ENCODE data around the gene NHS. TPM values are rescaled to one million over a fixed set of nuclear protein-coding genes. Genes with fewer than 3 reads are reported as not detected.

Gene NHS
- total RNA-seq, 1 donor from 2014 or later = 5.6 TPM

GRCh38 chrX:17732138-17732783 is 357.3 kb downstream of the NHS start:
- no peak for DNase-seq (ENCODE audit: low spot score)

- DNase-seq (ENCODE audit: low spot score) = no peak
Measured at GRCh38 chrX:17735406-17735805, 360.4 kb downstream of the NHS start.

DNA sequence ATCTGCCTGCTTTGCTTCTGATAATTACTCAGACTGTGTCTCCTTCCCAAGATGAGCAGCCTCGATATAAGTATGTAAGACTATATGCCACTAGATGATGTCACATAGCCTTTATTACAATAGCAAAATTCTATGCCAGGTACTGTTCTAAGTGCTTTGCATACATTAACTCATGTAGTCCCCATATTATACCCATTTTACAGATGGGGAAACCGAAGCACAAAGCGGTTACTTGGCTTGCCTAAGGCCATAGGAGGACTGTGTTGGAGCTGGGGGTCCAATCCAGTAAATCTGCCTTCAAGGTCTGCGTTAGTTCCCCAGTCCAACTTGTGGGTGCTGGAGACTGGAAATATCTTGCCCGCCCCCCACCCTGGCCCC is 361.5 kb downstream of the NHS start:
- DNase-seq (ENCODE audit: low spot score) = no peak

DNA sequence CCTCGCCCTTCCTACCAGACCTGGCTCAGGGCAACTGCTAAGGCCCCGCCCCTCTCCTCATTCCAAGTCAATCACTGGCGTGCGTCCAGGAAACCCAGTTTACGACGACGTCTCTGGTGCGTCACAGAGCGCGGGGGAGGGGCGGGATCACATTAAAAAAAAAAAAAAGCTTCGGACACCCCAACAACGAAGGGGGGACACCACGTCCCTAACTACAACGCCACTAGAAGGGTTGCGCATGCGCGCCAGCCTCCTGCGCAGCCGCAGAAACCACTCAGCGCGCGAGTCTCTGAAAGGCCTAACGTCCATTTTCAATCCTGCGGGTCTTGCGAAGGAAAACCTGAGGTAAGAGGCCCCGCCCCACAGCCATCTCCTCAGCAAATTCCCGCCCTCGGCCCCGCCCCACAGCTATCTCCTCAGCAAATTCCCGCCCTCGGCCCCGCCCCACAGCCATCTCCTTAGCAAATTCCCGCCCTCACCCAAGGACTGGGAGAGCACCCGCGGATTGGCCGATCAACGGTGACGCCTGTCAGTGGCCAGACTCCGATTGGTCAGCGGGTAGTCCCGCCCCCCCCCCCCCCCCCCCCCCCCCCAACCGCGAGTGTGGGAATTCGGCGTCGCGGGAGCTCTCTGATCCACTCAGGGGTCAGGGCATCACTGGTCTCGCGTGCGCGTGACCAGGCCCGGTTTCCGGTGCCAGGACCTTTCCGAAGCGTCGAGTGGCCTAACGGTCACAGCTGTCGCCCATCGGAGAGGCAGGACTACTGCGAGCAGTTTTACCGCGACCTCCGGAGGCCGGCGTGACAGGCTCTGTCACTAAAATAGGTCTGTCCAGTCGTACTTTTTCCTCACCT is 362.1 kb downstream of the NHS start, which contains the start of gene SCML1:
TSS of gene SCML1 (plus strand) at position 638 of the 854 bp plus-strand sequence. CDS start 6,694 bp downstream, outside the sequence.
- DNase-seq (ENCODE audit: low spot score) = peak; percentile 97

DNA sequence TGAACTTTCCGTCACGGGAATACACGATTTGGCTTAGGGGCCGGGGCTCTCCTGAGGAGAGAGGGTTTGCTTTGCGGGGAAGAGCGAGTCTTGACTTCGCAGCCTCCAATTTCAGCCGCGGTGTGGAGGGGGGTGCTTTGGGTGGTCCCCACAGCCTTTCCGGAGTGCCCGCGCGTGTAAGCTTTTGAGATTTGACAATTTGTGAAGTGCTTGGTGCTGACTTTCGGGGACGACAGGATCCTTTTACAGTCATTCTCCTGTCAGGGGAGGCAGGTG is 362.6 kb downstream of the NHS start:
- DNase-seq (ENCODE audit: low spot score) = no peak

DNA sequence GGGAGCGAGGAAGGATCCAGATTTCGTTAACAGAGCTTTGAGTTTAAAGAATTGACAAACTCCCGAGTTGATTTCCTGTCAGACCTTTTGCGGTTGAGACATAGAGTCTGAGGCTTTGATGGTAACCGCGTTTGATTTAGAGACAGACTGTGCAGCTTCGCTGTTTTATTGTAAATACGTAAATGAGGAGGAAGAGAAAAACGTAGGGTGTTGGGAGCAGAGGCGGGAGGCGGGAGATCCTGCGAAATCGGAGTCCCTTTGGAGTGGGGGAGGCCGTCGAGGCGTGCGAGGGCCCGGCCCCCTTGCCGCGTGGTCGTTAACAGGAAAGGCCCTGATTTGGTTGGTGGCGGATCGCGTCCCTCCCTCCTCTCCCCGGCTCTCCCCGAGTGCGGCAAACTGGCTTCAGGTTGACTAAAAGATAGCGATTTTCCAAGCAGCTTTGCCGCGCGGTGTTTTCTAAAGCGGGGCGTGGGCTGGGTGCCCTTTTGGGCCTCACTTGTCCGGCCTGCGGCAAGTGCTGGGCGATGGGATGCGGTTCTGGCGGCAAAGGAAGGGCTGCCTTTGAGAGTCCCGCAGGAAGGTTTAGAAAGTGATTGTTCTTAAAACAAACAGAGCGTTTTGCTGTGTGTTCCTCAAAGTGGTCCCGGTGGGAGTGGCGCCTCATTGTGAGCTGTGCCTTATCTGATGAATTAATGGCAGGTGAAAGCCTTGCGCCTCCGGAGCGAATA is 363.1 kb downstream of the NHS start:
- no peak for DNase-seq (ENCODE audit: low spot score)

DNA sequence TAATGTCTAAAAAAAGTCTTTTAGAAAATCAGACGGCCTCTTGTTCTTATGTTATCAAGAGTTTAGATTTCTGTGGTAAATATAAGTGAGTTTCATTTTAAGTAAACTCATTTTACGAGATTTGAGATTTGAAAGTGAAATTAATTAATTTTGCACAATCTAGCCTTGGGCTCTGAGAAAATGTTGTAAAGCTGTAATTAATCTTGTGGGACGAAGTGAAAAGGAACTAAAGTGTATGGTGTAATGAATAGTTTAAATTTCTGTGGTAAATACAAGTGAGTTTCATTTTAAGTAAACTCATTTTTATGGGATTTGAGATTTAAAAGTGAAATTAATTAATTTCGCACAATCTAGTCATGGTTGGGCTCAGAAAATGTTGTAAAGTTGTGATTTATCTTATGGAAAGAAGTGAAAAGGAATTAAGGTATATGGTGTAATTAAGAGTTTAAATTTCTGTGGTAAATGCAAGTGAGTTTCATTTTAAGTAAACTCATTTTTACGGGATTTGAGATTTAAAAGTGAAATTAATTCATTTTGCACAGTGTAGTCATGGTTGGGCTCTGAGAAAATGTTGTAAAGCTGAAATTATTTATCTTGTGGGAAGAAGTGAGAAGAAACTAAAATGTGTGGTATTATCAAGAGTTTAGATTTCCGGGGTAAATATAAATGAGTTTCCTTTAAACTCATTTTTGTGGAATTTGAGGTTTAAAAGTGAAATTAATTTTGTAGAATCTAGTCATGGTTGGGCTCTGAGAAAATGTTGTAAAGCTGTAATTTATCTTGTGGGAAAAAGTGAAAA is 363.9 kb downstream of the NHS start:
- no peak for DNase-seq (ENCODE audit: low spot score)

GRCh38 chrX:17740137-17741122 is 365.4 kb downstream of the NHS start:
- no peak for DNase-seq (ENCODE audit: low spot score)

GRCh38 chrX:17741123-17741511 is 366.1 kb downstream of the NHS start:
- no peak for DNase-seq (ENCODE audit: low spot score)

GRCh38 chrX:17743913-17744312 is 368.9 kb downstream of the NHS start:
- no peak for DNase-seq (ENCODE audit: low spot score)

- DNase-seq (ENCODE audit: low spot score) = no peak
Measured at GRCh38 chrX:17744896-17745523, 370.0 kb downstream of the NHS start.

DNA sequence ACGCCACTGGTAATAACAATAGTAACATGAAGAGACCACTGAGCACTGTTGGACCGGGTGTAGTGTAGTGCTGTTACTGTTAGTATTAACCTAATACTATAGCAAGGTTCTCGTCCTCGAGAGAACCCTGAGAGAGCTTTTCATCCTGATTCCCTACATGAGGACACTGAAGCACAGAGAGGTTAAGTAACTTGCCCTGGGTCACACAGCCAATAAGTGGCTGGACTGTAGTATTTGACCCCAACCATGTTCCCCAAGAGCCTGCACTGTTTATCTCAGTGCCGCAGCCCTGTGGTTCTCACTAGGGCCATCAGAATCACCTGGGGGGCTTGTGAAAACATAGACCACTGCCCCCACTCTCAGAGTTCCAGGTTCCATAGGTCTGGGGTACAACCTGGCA is 372.7 kb downstream of the NHS start:
- no peak for DNase-seq (ENCODE audit: low spot score)

GRCh38 chrX:17748684-17749083 is 373.7 kb downstream of the NHS start:
- DNase-seq (ENCODE audit: low spot score) = no peak

DNA sequence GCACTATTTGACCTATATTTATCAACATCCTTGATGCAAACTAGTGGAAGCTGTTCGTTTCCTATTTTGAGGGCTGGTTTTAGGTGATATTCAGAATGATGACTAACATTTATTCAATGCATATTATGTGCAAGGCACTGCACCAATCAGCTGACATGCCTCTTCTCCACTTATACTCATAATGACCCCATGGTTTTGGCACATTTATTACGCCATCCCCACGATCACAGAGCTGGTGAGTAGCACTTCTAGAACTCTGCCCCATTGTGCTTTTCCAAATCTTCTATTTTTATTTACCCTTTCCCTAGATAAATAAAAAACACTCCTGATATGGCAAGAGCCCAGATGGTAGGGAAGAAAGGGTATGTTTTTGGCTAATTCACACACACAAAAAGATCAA is 375.4 kb downstream of the NHS start:
- DNase-seq (ENCODE audit: low spot score) = no peak

GRCh38 chrX:17758382-17758781 is 383.4 kb downstream of the NHS start:
- no peak for DNase-seq (ENCODE audit: low spot score)

DNA sequence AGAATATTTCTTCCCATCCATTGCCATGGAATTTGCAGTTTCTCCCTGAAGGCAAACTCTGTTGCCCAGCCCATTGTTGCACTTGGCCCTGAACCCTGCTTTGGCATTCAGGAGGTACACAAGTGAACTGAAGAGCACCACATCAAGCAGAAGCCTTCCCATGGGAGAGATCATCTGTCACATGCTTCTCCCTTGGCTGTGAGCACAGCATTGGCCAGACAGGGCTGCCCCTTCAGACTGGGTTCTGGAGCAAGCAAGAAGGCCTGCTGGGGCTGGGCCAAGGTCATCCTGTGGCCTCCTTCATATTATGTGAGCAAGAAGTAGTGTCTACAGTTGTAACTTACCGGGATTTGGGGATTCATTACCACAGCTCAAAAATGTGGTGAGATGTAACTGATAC is 385.0 kb downstream of the NHS start:
- DNase-seq (ENCODE audit: low spot score) = no peak

DNA sequence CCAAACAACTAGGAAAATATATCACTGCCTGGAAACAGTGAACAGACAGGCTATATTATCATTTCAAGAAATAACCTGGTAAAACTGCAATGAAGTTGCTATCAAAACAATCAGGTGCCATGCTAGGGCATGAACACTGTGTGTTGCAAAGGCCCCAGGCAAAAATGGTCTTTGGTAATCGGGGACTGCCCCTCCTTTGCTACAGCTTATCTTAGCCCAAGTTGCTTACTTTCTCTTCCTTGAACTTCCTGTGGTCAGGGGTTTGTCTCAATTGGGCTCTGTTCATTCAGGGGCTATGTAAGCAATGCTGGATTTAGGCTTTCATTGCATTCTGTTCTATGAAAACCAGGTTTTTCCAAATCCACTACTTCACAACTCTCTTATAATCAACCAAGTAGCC is 392.7 kb downstream of the NHS start:
- no peak for DNase-seq (ENCODE audit: low spot score)

GRCh38 chrX:17768997-17769396 is 394.0 kb downstream of the NHS start:
- no peak for DNase-seq (ENCODE audit: low spot score)

GRCh38 chrX:17769701-17770269 is 394.8 kb downstream of the NHS start:
- no peak for DNase-seq (ENCODE audit: low spot score)
